Natural killer cell (primary cell): ENCODE data around the gene MRPL18. TPM values are rescaled to one million over a fixed set of nuclear protein-coding genes. Genes with fewer than 3 reads are reported as not detected.
"Not testable (repeated sequence)": the region's sequence is repeated elsewhere in the genome, so short reads cannot be mapped to it uniquely, and the experiment has no call there.

Experiments
- ATAC-seq, 3 donors: fragments of 150-1000 bp in 2 of 3; fragments of 200-7000 bp in 1 of 3; cut with Tn5 transposase; 1 replicate in 1 of 3; 2 replicates in 2 of 3; pipeline ENCODE4 v1.10.0; 2021; ENCODE audit warnings: mild to moderate bottlenecking in 2 of 3, moderate library complexity in 2 of 3
- DNase-seq, 2 donors: peaks; one replicate each; pipeline versions ENCODE4 v3.0.0 to v3.0.0-alpha.2; 2013 to 2021; ENCODE audit warnings: mixed read lengths in 1 of 2
- H3K27ac ChIP-seq: one replicate; pipeline ENCODE4 v1.5.1; 2013; ENCODE audit warnings: mild to moderate bottlenecking, low read length
- H3K27me3 ChIP-seq: one replicate; pipeline ENCODE4 v1.6.1; 2013; ENCODE audit warnings: low read length; ENCODE audit not compliant: control insufficient read depth, insufficient read depth
- H3K36me3 ChIP-seq: one replicate; pipeline ENCODE4 v1.6.1; 2013; ENCODE audit warnings: low read length; ENCODE audit not compliant: control insufficient read depth, insufficient read depth
- H3K4me1 ChIP-seq: one replicate; pipeline ENCODE4 v1.6.1; 2013; ENCODE audit warnings: low read length; ENCODE audit not compliant: control insufficient read depth, insufficient read depth
- H3K4me3 ChIP-seq: one replicate; pipeline ENCODE4 v1.5.1; 2013; ENCODE audit warnings: low read length
- H3K9me3 ChIP-seq: one replicate; pipeline ENCODE4 v1.6.1; 2013; ENCODE audit warnings: low read length; ENCODE audit not compliant: control insufficient read depth, insufficient read depth
- H3K27ac Mint-ChIP-seq, 2 donors: one replicate each; pipeline ENCODE4 v1.8.0; 2022; ENCODE audit warnings: mild to moderate bottlenecking in 2 of 2, mixed read lengths in 2 of 2, moderate library complexity in 1 of 2
- H3K27me3 Mint-ChIP-seq, 2 donors: one replicate each; pipeline ENCODE4 v1.8.0; 2022; ENCODE audit warnings: low read depth in 2 of 2, mixed read lengths in 2 of 2
- H3K36me3 Mint-ChIP-seq: one replicate; pipeline ENCODE4 v1.8.0; 2022; ENCODE audit warnings: mixed read lengths
- H3K4me1 Mint-ChIP-seq, 2 donors: one replicate each; pipeline ENCODE4 v1.8.0; 2022; ENCODE audit warnings: mixed read lengths in 2 of 2
- H3K4me3 Mint-ChIP-seq: one replicate; pipeline ENCODE4 v1.8.0; 2022; ENCODE audit warnings: mild to moderate bottlenecking, moderate library complexity, mixed read lengths
- H3K9me3 Mint-ChIP-seq, 2 donors: one replicate each; pipeline ENCODE4 v1.8.0; 2022; ENCODE audit warnings: mixed read lengths in 2 of 2
- CTCF ChIP-seq: fragments of 200-600 bp; IDR thresholded peaks from one replicate; pipeline ENCODE4 v1.8.0; 2022; ENCODE audit warnings: antibody characterized with exemption
- WGBS: methylation state at CpG from one replicate; pipeline ENCODE4 v1.1.7; 2013; ENCODE audit warnings: missing lambda C conversion rate; ENCODE audit not compliant: insufficient coverage; 5-methylcytosine and 5-hydroxymethylcytosine counted together
- intact Hi-C: fragments of 100-400 bp; cut with micrococcal nuclease; formaldehyde crosslinking; loops from one replicate; pipeline ENCODE4 v1.14.2; 2022
- total RNA-seq, 4 donors: library from RNA; stranded (reverse); fragments of 120-200 nt in 1 of 4; gene quantifications; one replicate each; pipeline versions ENCODE4 v1.2.3 to v1.2.4, GENCODE V29; 2013 to 2022

MRPL18 gene
- total RNA-seq, 3 donors from 2014 or later (not counting 1 experiment from before 2014, with no cell fraction given): 22.3 to 29.6 (median 22.6) TPM

- no peak overlapping the region for H3K4me3 Mint-ChIP-seq
- peaks cover 15 to 16% of the 10 kb centered on the region in 2 donors for H3K4me1 Mint-ChIP-seq
- WGBS: 100% methylated on average over 1 of the region's 1 CpG
- peaks cover 41% of the 10 kb centered on the region for H3K36me3 Mint-ChIP-seq
- Histone ChIP-seq H3K36me3 (peaks cover 96% of the 10 kb centered on the region), H3K4me3 (no peak overlapping the region), H3K27me3 (no peaks in the 10 kb centered on the region), H3K27ac (no peak overlapping the region), H3K4me1 (no peaks in the 10 kb centered on the region), H3K9me3 (no peaks in the 10 kb centered on the region)
- no peaks in the 10 kb centered on the region for H3K9me3 Mint-ChIP-seq
- H3K27ac Mint-ChIP-seq: no peak overlapping the region
- no peak for DNase-seq
- ATAC-seq: no peak
- TF ChIP-seq CTCF: no peak
- no peaks in the 10 kb centered on the region for H3K27me3 Mint-ChIP-seq
- intact Hi-C loops: no loop called here
Measured at GRCh38 chr6:159746759-159747158, 43.5 kb upstream of the MRPL18 start.

GRCh38 chr6:159748127-159748526 is 42.1 kb upstream of the MRPL18 start:
- intact Hi-C loops, H3K27ac ChIP-seq, H3K4me3 Mint-ChIP-seq, DNase-seq, ATAC-seq, H3K4me1 ChIP-seq, H3K27me3 ChIP-seq, H3K9me3 Mint-ChIP-seq, H3K4me3 ChIP-seq, H3K27me3 Mint-ChIP-seq, H3K9me3 ChIP-seq: not testable (repeated sequence)
- Mint-ChIP-seq H3K36me3 (peaks cover 47% of the 10 kb centered on the region), H3K27ac (peak overlapping the region; percentile 13 to 32), H3K4me1 (peaks cover 15 to 16% of the 10 kb centered on the region in 2 donors)
- H3K36me3 ChIP-seq: peaks cover 94% of the 10 kb centered on the region
- WGBS: 87% methylated on average over 3 of the region's 7 CpGs

GRCh38 chr6:159751448-159751847 is 38.8 kb upstream of the MRPL18 start:
- intact Hi-C loops: no loop called here
- Mint-ChIP-seq H3K9me3 (no peaks in the 10 kb centered on the region), H3K4me3 (no peak overlapping the region), H3K27ac (peak overlapping the region in 1 of 2 donors; percentile 23), H3K4me1 (no peaks in the 10 kb centered on the region), H3K36me3 (peaks cover 40% of the 10 kb centered on the region), H3K27me3 (no peaks in the 10 kb centered on the region)
- Histone ChIP-seq H3K4me3 (no peak overlapping the region), H3K36me3 (peaks cover 91% of the 10 kb centered on the region), H3K27ac (no peak overlapping the region), H3K27me3 (no peaks in the 10 kb centered on the region), H3K9me3 (no peaks in the 10 kb centered on the region), H3K4me1 (no peaks in the 10 kb centered on the region)
- 72% methylated on average over 2 of the region's 3 CpGs for WGBS
- ATAC-seq (no peak), DNase-seq (no peak)
- no peak for TF ChIP-seq CTCF

- peak overlapping the region; percentile 51 to 63 for H3K27ac Mint-ChIP-seq
- no peak for TF ChIP-seq CTCF
- peaks cover 36% of the 10 kb centered on the region for H3K36me3 Mint-ChIP-seq
- 99% methylated on average over 5 of the region's 6 CpGs for WGBS
- Histone ChIP-seq H3K9me3 (no peaks in the 10 kb centered on the region), H3K27ac (no peak overlapping the region), H3K4me1 (no peaks in the 10 kb centered on the region), H3K27me3 (no peaks in the 10 kb centered on the region), H3K4me3 (no peak overlapping the region), H3K36me3 (peaks cover 87% of the 10 kb centered on the region)
- ATAC-seq (no peak), DNase-seq (no peak)
- peak overlapping the region; percentile 4 for H3K4me3 Mint-ChIP-seq
- intact Hi-C loops: no loop called here
- no peaks in the 10 kb centered on the region for H3K27me3 Mint-ChIP-seq
- H3K9me3 Mint-ChIP-seq: no peaks in the 10 kb centered on the region
- H3K4me1 Mint-ChIP-seq: peaks cover 0 to 1% of the 10 kb centered on the region in 2 donors
Measured at GRCh38 chr6:159753081-159753872, 37.0 kb upstream of the MRPL18 start.
